Fibroblast of peridontal ligament (primary cell): ENCODE data around the gene PCNX1.
"Not testable (repeated sequence)": the region's sequence is repeated elsewhere in the genome, so short reads cannot be mapped to it uniquely, and the experiment has no call there.

Source experiments
- DNase-seq: peaks from one replicate; pipeline ENCODE4 v3.0.0-alpha.2; 2010; ENCODE audit errors: extremely low read depth

Gene PCNX1

GRCh38 chr14:70916300-70916699, 9.0 kb downstream of the PCNX1 start:
- no peak for DNase-seq

GRCh38 chr14:70916799-70917198, 9.5 kb downstream of the PCNX1 start:
- DNase-seq = no peak

- no peak for DNase-seq
Observed at GRCh38 chr14:70917633-70918032, 10.4 kb downstream of the PCNX1 start.

GRCh38 chr14:70919774-70920173, 12.5 kb downstream of the PCNX1 start:
- peak; percentile 35 for DNase-seq

GRCh38 chr14:70920608-70921007, 13.3 kb downstream of the PCNX1 start:
- DNase-seq = no peak

- peak; percentile 33 for DNase-seq
Observed at GRCh38 chr14:70921669-70922068, 14.4 kb downstream of the PCNX1 start.

GRCh38 chr14:70924521-70924920, 17.3 kb downstream of the PCNX1 start:
- DNase-seq = no peak

GRCh38 chr14:70926235-70926830, 19.1 kb downstream of the PCNX1 start:
- DNase-seq = peak; percentile 18

- DNase-seq = no peak
Observed at GRCh38 chr14:70931008-70931407, 23.7 kb downstream of the PCNX1 start.

GRCh38 chr14:70934084-70934483, 26.8 kb downstream of the PCNX1 start:
- DNase-seq = no peak

GRCh38 chr14:70934502-70935134, 27.4 kb downstream of the PCNX1 start:
- peak; percentile 69 for DNase-seq

GRCh38 chr14:70935135-70935534, 27.9 kb downstream of the PCNX1 start:
- no peak for DNase-seq

- DNase-seq = not testable (repeated sequence)
Observed at GRCh38 chr14:70939693-70940092, 32.4 kb downstream of the PCNX1 start.

- DNase-seq = not testable (repeated sequence)
Observed at GRCh38 chr14:70941637-70942341, 34.5 kb downstream of the PCNX1 start.

- DNase-seq = no peak
Observed at GRCh38 chr14:70942342-70942706, 35.1 kb downstream of the PCNX1 start.

- not testable (repeated sequence) for DNase-seq
Observed at GRCh38 chr14:70942721-70943120, 35.5 kb downstream of the PCNX1 start.

GRCh38 chr14:70943838-70944237, 36.6 kb downstream of the PCNX1 start:
- DNase-seq = no peak

- DNase-seq = no peak
Observed at GRCh38 chr14:70947739-70948138, 40.5 kb downstream of the PCNX1 start.

GRCh38 chr14:70952485-70952884, 45.2 kb downstream of the PCNX1 start:
- no peak for DNase-seq

- no peak for DNase-seq
Observed at GRCh38 chr14:70954068-70954467, 46.8 kb downstream of the PCNX1 start.

- peak; percentile 52 for DNase-seq
Observed at GRCh38 chr14:70955543-70956480, 48.6 kb downstream of the PCNX1 start.

GRCh38 chr14:70956511-70956910, 49.3 kb downstream of the PCNX1 start:
- no peak for DNase-seq
